Measurements from ENCODE around the gene ATP4A.

ATP4A gene

DNA sequence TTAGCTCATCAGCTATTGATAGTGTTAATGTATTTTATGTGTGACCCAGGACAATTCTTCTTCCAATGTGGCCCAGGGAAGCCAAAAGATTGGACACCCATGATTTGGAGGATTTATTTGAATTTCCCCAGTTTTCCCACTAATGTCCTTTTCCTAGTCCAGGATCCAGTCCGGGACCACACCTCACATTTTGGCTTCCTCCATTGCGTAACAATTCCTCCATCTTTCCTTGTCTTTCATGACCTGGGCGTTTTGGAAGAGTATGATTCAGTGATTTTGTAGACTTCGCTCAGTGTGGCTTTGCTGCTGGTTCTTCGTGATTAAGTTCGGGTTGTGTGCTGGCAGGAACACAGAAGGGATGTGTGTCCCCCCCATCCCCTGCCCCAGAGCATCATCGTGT lies 3.3 kb upstream of the ATP4A start:
- in situ Hi-C loops (cut with HindIII; ENCODE audit: low sequenced_read_pairs), result no loop called here

- in situ Hi-C loops (cut with HindIII; ENCODE audit: low sequenced_read_pairs), result no loop called here
These were observed 1.8 kb upstream of the ATP4A start for GRCh38 chr19:35565016-35565856.

DNA sequence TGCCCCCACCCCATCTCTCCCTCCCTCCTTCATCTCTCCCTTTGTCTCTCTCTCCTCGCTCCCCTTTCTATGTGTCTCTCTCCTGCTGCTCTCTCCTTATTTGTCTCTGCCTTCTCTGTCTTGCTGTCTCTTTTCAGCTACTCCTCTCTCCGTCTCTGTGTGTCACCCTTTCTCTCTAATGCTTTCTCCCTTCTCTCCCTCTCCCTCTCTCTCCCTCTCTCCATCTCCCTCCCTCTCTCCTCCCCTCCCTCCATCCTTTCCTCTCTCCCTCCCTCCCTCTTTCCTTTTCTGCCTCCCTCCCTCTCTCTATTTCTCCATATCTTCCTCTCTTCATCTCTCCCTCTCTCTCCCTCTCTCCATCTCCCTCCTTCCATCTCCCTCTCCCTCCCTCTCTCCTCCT lies 682 bp downstream of the ATP4A start:
- in situ Hi-C loops (cut with HindIII; ENCODE audit: low sequenced_read_pairs), result no loop called here

- in situ Hi-C loops (cut with HindIII; ENCODE audit: low sequenced_read_pairs), result no loop called here
These were observed 1.1 kb downstream of the ATP4A start for GRCh38 chr19:35562336-35562735.

- in situ Hi-C loops (cut with HindIII; ENCODE audit: low sequenced_read_pairs), result no loop called here
These were observed 2.0 kb downstream of the ATP4A start for GRCh38 chr19:35561436-35561835.

DNA sequence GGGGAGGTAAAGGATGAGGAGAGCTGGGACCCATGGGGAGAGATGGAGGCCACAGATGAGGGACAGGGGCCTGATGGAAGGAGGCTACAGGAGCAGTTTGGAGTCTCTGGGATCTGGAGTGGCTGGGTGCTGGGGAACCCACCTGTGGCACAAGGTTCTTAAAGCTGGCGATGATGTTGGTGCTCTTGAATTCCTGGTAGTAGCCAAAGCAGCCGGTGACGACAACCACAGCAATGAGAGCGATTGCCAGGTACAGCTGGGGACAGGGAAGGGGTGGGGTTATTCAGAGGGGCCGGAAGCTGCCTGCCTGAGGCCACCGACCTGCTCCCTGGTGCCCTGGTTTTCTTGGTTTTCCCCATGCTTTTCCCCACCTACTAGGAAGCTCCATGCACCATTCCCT lies 2.8 kb downstream of the ATP4A start:
- in situ Hi-C loops (cut with HindIII; ENCODE audit: low sequenced_read_pairs), result no loop called here

- in situ Hi-C loops (cut with HindIII; ENCODE audit: low sequenced_read_pairs), result no loop called here
These were observed 3.2 kb downstream of the ATP4A start for GRCh38 chr19:35560271-35560670.

DNA sequence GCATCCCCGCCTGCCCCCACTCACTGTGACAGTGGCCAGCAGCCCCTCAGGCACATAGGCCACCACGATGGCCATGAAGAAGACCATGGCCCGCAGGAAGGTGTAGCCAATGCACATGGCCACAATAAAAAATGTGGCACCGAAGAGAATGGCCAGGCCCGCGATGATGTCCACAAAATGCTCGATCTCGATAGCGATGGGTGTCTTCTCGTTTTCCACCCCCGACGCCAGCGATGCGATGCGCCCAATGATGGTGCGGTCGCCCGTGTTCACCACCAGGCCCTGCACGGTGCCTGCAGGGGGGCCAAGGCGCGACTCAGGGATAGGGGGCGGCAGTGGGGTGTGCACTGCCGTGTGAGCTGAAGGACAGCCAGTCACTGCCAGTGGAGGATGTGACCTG lies 3.7 kb downstream of the ATP4A start:
- in situ Hi-C loops (cut with HindIII; ENCODE audit: low sequenced_read_pairs), result no loop called here

GRCh38 chr19:35559281-35559659 lies 4.2 kb downstream of the ATP4A start:
- in situ Hi-C loops (cut with HindIII; ENCODE audit: low sequenced_read_pairs), result no loop called here

DNA sequence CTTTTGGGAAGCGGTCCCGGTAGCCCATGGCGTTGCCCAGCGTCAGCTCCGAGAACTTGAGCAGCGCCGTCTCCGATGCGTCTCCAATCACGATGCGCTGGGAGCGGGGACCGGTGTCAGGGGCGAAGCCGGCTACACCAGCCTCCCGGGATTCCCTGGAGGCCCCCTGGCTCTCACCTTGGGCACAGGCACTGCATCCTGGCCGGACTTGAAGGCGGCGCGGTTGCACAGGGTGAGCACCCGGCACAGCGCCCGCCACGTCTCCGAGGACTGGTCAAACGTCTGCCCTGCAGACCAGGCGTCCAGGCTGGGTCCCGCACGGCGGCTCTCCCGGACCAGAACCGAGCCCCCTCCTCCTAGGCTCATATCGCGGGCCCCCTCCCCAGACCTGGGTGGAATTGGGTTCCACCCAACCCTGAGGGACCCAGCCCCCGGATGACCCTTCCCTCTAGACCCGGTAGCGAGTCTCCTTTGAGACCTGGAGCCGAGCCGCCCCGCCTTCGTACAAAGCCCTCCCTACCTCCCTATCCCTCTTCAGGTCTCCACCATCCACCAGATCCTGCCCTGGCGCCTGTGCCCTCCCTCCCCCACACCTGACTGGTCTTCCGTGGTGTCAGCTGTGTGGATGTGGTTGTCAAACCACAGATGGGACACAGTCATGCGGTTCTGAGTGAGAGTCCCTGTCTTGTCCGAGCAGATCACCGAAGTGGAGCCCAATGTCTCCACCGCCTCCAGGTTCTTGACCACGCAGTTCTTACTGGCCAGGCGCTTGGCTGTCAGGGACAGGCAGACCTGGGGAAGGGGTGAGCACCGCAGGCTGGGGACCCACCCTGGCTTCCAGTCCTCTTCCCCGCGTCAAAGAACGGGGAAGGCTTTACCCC lies 4.8 kb downstream of the ATP4A start:
- in situ Hi-C loops (cut with HindIII; ENCODE audit: low sequenced_read_pairs), result no loop called here

DNA sequence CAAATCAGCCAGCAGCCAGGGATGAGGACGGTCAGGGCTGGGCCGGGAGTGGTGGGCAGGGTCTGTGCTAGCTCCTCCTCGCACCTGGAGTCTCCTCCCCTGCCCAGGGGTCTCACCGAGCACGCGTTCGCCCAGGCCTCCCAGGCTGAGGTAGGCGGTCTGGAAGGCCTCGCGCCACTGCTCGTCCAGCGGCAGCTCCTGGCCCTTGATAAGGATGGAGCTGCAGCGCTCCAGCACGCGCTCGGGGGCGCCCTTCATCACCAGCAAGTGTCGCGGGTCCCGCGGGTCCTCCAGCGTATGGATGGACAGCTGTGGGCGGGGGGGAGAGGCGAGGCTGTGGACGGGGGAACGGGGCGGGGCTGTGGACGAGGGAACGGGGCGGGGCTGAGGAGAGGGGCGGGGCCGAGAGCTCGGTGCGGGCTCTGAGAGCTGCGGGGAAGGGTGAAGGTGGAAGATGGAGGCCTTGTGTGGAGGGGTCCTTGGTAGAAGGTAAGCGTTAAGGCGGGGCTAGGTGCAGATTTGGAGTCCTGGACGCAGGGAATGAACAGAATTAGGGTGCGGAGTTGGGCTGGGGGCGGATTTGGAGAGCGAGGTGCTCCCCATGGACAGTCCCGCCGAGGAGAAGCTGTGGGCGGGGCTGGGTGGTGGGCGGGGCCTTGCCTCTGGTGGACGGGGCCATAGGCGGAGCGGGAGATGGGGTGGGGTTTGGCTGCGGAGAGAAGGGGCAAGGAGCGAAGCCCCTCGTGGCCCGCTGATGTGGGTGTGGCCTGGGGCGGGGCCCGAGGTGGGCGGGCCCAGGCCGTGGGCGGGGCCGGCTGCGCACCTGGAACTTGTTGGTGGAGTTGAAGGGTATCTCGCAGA lies 5.7 kb downstream of the ATP4A start:
- in situ Hi-C loops (cut with HindIII; ENCODE audit: low sequenced_read_pairs), result no loop called here

DNA sequence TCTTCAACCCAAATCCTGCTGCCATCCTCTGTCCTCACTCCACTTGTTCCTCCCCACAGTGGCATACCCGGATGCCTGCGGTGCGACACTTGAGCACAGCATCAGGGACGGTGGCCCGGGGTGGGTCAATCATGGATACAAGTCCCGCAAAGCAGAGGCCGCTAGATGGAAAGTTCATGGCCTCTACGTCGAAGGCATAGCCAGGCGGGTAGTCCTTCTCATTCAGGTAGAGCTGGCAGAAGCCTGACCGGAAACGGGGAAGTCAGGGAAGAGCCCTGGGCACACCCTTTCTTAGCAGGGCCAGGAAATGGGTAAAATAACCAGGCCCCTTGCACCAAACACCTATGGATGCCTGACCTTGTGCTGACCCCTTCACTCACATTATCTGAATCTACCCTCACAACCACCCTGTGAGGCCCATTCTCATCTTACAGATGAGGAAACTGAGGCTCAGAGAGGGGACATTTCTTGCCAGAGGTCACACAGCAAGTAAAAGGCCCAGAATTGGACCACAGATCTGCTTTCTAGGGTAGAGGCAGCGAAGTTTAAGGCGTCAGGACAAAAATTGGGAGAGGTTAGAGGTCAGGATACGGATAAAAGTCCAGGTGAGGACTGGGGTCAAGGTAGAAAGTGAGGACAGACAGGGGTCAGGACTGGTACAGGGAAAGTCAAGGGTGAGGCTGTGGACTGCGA lies 6.5 kb downstream of the ATP4A start:
- in situ Hi-C loops (cut with HindIII; ENCODE audit: low sequenced_read_pairs), result no loop called here

- in situ Hi-C loops (cut with HindIII; ENCODE audit: low sequenced_read_pairs), result no loop called here
These were observed 7.3 kb downstream of the ATP4A start for GRCh38 chr19:35556025-35556590.

DNA sequence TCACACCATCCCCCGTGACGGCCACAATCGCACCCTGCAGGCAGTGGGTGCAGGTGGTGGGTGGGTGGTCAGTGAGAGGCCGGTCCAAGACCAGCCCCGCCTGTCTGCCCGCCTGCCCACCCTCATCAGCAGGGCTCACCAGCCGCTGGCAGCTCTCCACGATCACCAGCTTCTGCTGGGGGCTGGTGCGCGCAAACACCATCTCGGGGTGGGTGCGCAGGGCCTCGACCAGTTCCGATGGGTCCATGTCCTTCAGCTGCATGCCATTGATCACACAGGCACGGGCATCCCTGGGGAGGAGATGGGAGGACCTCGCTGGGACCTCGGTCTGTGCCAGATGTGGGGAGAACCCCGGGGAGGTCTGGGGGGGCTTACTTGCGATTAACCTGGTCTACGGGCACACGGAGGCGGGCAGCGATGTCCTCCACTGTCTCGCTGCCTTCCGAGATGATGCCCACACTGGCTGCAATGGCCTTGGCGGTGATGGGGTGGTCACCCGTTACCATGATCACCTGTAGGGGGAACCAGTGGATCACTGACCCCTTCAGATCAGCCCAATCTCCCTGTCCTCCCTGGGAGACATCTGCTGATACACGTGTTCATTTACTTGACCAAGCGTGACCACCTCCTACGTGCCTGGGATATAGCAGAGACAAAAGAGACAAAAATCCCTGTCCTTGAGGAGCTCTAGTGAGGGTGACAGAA lies 8.0 kb downstream of the ATP4A start:
- in situ Hi-C loops (cut with HindIII; ENCODE audit: low sequenced_read_pairs), result no loop called here

- in situ Hi-C loops (cut with HindIII; ENCODE audit: low sequenced_read_pairs), result no loop called here
These were observed 9.4 kb downstream of the ATP4A start for GRCh38 chr19:35554076-35554475.

- in situ Hi-C loops (cut with HindIII; ENCODE audit: low sequenced_read_pairs), result no loop called here
These were observed 10.0 kb downstream of the ATP4A start for GRCh38 chr19:35553385-35554000.

DNA sequence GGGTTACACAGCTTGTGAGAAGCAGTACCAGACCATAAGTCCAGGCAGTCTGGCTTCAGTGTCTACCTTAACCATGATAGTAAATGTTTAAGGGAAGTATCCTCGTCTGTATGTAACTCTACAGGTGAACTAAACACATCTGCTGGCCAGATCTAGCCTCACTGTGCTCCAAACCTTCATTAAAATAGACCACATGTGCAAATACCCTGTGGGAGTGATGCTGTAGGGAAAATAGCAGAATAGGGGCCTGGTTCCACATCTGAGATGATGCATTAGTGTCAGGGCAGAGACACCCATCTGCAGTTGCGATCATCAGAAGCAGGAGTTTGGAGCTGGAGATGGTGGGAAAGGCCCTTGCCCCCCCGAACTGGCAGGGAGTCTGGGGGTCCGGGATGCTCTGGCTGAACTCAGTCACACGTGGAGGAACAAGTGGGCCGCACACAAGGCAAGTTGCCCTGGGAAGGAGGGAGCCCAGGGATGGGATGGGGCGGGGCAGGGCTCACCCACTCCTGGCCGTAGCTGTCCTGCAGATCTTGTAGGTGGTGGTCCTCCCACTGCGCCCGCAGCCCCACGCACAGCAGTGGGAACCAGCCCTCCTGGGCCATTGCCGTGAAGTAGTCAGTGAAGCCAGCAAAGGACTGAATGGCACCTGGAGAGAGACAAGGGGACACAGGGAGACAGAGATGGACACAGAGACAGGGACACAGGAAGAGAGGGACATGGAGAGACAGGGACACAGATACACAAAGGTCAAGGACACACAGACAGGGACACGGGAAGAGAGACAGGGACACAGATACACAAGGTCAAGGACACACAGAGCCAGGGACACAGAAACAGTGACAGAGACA lies 10.7 kb downstream of the ATP4A start:
- in situ Hi-C loops (cut with HindIII; ENCODE audit: low sequenced_read_pairs), result no loop called here

DNA sequence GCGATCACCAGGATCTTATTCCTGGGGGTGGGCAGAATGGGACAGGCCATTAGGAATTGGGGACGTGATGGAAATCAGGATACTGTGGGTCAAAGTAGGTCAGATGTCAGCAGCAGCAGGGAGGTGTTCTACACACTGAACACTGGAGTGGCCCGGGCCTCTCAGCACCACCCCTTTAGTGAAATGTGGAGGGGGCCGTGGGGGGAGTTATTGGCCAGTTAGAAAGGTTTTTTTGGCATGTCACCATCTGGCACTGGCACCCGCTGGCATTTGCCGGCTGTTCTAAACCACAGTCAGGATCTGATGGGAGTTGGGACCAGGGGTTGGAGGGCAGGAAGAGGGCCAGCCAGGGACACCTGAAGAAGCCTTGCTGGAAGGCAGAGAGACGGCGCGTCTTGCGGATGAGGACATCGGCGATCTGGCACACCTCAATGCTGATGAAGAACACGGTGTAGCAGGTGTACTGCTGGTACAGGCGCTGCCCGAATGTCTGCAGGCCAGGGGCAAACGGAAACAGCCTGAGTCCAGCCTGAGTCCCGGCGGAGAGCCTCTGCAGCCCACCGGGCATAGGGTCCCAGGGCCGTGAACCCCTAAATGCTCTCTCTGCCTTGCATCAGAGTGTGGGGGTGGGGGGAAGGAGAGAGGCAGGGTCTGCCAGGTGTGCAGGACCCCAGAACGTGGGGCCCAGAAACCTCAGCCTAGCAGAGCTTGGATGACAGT lies 12.2 kb downstream of the ATP4A start:
- in situ Hi-C loops (cut with HindIII; ENCODE audit: low sequenced_read_pairs), result no loop called here

Measured in DLD1 (cell line).